ENCODE measurements around the gene KRTAP6-3.

KRTAP6-3 gene, protein sequence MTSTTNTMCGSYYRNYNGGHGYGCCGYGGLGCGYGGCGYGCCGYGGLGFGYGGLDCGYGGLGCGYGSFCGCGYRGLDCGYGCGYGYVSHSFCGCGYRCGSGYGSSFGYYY

DNA sequence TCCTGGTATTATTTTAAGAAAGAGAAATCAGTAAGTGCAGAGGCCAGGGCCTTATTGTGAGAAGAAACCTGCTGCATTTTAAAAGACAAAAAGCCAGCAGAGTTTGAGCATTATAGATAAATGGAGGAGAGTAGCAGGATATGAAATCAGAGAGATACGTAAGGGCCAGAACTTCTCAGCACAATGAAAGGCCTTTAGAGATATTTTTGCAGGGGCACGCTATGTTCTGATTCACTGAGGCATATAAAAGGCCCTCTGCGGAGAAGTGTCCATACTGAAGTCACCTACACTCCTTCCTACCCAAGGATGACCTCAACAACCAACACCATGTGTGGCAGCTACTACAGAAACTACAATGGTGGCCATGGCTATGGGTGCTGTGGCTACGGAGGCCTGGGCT, at the start of gene KRTAP6-3:
KRTAP6-3 (plus strand) TSS at position 301 of the 400 bp plus-strand sequence; CDS start at position 307, 6 bp downstream.
- no peak for DNase-seq

DNA sequence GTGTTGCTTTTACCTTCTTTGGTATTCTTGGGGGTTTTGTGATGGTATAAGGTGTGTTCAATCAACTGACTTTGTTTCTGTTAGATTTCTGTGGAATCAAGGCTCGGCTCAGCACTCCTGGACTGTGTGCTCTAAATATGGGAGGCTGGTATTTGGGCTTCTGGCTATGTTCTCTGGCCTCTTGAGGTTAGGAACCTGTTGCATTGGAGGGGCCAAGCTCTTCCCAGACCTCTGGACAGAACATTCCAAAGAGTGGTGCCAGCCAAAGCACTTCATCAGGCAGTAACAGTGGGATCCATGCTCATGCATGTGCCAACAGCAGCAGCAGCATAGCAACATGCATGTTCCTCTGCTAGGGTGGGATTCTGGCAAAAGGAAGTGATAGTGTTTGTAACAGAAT, 39.5 kb upstream of the KRTAP6-3 start:
- DNase-seq: no peak

DNA sequence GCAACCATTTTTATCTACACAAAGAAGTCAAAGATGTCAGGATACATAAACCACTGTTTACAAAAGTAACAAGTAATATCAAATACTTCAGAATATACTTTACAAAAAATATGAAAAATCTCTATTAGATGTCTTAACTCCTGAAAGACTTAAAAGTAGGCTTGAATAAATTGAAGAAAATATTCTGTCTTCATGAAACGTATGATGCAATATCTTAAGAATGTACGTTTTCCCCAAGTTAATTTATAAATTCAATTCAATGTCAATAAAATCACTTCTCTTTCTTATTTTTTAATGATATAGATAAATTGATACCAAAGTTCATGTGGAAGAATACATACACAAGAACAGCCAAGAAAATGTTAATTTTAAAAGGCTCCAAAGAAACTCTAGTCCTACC, 37.1 kb upstream of the KRTAP6-3 start:
- DNase-seq: no peak

DNA sequence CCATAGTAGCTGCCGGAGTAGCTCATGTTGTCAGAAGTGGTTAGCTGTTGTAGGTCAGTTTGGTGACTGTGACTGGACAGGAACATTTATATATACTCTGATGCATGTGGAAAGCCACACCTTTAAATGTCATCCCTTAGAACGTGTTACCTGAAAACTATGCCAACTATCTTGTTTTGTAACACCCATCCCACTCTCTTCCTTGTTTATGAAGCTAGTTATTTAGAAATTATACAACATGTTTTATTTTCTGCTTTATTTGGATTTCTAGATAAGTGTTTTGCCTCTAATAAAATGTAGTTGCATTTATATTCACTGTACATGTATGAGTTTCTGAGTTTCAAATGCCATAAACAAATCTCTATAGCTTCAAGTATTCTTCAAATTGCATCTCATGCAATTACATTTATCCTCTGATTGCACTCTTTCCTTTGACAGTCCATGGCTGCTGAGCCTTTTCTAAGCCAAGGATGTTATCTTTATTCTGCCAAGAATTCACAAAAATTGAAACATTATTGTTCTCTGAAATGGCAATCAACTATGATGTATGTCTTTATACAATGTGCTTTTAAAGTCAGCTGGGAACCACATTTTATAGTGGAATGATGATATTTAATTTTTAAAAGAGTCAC, 30.9 kb upstream of the KRTAP6-3 start, which contains the start of gene KRTAP19-7:
KRTAP19-7 (minus strand) TSS at position 51 of the 632 bp plus-strand sequence; CDS start at position 26, 25 bp downstream.
- no peak for DNase-seq

DNA sequence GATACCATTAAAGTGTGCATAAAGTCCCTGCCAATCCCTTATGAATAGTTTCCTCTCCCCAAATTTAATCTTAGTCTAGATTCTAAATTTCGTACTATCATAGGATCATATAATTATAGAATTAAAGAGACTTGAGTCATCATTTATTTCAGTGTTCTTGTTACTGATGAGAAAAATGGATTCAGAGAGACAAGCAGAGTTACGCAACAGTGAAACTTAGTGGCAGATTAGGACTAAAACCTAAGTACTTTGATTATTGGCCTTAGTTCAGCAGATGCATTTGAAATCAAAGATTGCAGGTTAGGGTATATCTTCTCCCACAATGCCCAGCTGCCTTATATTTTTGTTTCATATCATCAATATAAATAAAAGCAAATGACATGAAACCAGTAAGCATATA, 30.3 kb upstream of the KRTAP6-3 start:
- no peak for DNase-seq

DNA sequence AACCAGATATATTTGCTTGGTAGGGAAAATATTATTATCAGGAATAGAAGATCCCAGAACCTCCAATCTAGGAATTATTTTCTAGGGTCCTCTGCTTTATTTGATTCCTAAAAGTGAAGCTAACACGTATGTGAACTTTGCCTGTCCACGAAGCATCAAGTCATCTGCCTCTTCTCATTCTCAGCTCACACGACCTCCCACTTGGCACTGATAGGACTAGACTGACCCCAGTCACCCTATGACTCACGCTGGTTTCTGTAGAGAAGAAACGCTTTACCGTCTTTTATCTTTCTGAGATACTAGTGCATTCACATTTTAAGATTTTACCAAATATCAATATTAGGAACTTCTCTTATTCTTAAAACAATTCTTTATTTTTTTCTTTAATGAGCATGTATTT, 29.2 kb upstream of the KRTAP6-3 start:
- no peak for DNase-seq

DNA sequence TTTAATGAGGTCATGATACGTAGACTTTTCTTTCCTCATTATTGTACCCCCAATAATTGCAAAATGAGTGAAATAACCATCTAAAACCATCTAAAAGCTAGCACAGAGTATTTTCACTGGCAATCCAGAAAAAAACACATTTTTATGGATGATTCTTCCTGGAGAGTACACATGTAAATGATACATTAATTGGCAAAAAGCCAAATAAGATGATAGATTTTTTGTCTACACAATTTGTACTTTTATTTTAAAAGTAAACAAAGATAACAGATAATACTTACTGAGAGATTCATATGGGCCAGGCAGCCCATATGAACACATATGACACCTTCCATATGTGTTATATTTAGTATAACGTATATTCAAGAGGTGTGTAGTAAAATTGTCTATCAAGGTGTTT, 28.6 kb upstream of the KRTAP6-3 start:
- no peak for DNase-seq

DNA sequence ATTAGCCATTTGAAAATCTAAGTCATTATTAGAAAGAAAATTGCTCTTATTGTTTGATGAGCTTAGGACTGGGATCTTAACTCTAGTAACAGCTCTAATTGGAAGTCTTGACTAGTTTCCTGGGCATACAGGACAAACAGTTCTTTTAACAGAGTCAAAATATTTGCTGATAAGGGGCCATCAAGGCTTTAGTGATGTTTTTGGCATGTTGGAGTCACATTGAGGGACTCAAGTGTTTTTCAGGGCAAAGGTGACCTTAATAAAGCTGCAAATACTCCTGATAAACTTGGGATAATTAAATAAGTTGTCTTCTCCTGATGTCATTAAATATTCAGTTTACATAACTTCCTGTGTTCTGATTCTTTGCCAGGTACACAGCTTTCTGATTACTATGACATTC, 24.6 kb upstream of the KRTAP6-3 start:
- no peak for DNase-seq

DNA sequence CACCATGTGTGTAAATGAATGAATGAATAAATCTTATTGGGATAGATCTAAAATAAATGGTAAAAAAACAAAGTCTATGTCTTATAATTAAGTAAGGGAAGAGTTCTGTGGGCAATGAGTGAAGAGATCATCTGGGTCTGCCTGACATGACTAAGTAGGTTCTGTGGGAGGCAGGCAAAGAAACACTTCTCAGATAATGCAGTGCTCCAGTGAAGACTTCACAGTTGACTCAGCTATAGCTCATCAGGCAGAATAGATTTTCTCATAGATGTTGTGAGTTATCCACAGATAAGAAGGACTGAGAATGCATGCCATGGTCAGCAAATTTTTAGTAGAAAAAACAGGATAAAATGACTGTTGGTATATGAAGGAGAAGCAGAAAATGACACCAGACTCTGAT, 14.5 kb upstream of the KRTAP6-3 start:
- DNase-seq: no peak

DNA sequence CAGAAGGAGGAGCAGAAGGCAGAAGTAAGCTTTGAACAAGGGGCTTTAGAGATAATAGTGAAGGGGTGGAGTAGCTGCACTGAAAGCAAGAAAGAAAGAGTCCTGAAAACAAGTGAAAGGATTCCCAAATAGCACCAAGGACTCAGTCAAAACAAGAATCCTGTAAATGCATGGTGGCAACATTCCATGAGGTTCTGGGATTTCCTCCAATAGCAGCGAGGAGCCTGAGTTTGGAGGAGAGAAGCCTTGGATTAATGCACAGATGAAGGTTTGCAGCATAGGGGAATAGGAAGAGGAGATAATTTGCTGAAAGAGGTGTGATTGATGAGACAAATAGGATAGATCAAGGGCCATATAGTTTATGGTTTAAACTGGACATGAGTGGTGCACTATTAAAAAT, 12.9 kb upstream of the KRTAP6-3 start:
- DNase-seq: no peak

DNA sequence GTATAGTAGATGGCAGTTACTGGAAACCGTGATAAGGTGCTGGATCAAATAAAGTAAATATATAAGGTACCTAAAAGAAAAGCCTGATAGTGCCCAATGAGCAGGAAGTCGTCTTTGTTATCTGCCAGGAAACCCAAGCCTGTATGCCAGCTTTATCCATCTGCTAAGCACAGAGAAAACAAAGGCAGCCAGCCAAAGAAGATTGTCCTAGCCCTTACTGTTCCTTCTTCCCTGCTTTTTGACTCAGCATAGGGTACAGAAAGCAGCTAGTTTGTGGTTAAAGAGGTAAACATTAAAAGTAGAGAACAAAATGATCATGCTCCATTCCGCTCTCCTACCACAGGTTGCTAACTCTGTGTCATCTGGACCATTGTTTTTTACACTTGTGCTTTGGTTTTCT, 12.1 kb upstream of the KRTAP6-3 start:
- DNase-seq: no peak

DNA sequence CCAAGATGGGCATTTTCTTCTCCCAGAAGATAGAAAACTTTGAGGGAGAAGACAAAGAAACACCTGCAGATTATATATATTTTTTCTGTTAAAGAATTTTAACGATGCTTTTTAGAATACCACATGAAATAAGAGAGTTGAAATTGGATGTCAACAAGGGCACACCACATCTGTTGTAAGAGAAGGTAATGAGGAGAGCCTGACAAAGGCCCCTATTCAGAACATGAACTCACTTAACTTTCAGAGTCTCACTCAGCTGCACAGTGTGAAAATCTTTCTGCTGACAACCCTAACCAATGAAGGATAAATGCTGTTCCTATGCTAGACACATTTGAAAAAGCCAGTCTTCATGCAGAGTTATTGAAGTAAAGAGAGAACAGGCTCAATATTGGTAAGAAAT, 9.4 kb upstream of the KRTAP6-3 start:
- no peak for DNase-seq

DNA sequence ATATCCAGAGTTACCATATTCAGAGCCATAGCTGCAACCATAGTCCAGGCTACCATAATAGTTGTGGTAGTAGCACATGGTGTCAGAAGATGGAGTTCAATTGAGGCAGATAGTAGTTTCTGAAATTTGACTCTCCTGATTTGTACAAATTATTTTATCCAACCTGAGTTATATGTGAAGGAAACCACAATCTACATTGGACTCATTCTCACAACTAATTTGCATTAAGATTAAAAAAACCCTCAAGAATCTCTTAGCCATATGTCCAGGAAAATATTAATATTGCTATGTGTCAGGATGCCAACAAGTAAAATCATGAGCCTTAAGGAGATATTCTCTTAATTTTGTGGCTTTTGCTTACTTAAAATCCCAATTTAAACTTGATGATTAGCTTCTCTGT, 1.9 kb upstream of the KRTAP6-3 start, which contains the start of gene KRTAP22-2:
KRTAP22-2 (minus strand) TSS at position 101 of the 400 bp plus-strand sequence.
- DNase-seq: no peak

DNA sequence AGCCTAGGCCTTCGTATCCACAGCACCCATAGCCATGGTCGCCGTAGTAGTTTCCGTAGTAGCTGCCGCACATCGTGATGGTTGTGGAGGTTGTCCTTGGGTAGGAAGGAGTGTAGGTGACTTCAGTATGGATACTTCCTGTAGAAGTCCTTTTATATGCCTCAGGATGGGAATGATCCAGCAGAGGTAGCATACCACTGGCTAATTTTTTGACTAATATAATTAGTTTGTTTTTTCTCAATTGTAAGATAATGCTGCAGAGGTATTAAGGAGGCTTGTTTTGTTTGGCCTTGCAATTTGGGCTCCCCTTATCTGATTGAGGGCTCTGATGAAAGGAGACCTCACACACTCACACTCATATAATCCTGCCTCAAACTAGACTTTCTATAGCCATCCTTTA, 6.6 kb downstream of the KRTAP6-3 start, which contains the start of gene KRTAP6-2:
KRTAP6-2 (minus strand) TSS at position 101 of the 400 bp plus-strand sequence; CDS start at position 73, 28 bp downstream.
- no peak for DNase-seq

DNA sequence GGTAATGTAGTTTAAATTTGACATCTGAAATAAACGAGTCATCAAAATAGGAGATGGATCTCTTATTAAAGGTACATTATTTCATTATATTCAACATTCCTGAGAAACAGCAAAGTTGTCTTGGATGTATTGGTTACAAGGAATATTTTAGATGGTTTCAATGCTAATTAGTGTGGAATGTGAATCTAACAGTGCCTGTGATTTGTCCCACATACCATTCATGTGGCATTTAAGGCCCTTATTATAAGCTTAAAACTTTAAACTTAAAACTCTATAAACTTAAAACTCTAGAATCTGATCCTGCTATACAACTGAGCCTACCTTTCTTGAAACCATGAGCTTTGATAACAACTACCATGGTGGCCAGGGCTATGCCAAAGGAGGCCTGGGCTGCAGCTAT, 8.5 kb downstream of the KRTAP6-3 start, which contains the start of gene KRTAP22-1:
KRTAP22-1 (plus strand) TSS at position 301 of the 400 bp plus-strand sequence.
- no peak for DNase-seq

DNA sequence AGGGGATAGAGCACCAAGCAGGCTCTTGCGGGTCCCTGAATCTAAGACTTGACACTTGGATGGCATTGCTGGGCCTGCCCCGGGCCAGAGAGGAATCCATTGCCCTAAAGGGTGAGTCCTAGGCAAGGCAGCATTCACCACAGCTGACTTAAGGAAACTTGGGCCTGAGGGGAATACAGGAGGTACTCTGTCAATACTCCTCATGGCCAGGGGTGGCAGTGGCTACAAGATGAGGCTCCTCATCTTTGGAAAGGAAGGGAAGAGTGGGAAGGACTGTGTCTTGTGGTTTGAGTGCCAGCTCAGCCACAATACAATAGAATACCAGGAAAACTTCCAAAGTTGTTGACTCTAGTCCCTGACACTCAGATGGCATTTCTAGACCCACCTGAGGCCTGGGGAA, 13.7 kb downstream of the KRTAP6-3 start:
- no peak for DNase-seq

DNA sequence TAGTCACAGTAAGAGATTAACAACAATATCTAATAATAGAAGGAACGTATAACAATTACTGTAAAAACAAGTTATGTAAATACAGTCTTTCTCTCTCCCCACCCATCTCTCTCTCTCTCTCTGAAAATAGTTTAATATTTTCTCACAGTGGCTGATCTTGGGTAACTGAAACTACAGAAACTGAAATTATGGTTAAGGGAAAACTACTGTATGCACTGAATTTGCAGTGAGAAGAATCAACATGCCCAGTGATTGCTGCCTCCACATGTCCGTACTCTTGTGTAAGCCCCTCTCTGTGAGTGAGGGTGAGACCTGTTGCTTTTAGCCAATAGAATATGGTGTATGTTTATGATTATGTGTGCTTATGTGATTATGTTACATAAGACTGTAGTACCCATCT, 19.9 kb downstream of the KRTAP6-3 start:
- no peak for DNase-seq

DNA sequence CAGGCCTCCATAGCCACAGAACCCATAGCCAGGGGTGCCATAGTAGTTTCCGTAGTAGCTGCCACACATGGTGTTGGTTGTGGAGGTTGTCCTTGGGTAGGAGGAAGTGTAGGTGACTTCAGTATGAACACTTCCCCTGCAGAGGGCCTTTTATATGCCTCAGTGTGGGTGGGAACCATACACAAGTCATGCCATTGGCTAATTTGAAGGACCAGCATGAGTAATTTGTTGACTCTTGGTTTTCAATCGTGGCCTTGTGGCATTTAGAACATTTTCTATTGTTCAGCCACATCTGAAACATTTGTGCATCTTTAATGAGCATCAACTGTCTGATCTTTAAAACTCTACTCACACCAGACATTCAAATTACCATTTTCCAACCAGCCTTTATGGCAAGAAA, 21.6 kb downstream of the KRTAP6-3 start, which contains the start of gene KRTAP6-1:
KRTAP6-1 (minus strand) TSS at position 95 of the 400 bp plus-strand sequence; CDS start at position 69, 26 bp downstream.
- DNase-seq: no peak

DNA sequence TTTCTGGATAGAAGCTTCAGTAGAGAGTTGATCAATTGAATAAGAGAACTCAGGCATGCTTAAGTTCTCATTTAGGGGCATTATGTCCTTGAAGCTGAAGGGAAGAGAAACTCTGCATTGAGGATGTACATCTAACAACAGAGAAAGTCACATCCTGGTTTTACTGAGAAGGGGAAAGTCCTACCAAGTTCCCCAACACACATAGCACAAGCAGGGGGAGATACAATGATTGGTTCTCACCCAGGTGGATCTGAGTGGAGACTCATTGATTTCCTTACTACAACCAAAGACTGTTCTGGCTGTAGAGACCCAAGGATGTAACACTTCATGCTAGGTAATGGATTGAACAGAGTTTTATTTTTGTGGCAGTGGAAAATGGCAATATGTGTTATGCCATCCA, 23.0 kb downstream of the KRTAP6-3 start:
- no peak for DNase-seq

DNA sequence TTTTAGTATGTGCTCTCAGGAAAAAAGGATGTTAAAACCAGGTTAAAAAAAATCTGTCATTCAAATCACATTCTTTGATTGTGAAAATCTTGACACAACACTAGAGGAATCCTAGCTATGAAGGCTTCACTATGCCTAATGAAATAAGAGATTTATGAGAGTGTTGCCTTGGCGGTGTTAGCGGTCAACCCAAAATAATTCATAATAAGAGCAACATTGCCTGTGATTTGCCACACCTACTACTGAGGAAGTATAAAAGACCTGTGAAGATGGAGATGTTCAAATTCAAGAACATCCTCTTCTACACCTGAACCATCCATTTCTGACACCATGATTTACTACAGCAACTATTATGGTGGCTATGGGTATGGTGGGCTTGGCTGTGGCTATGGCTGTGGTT, 23.9 kb downstream of the KRTAP6-3 start, which contains the start of gene KRTAP20-1:
KRTAP20-1 (plus strand) TSS at position 301 of the 400 bp plus-strand sequence; CDS start at position 331, 30 bp downstream.
- DNase-seq: no peak

DNA sequence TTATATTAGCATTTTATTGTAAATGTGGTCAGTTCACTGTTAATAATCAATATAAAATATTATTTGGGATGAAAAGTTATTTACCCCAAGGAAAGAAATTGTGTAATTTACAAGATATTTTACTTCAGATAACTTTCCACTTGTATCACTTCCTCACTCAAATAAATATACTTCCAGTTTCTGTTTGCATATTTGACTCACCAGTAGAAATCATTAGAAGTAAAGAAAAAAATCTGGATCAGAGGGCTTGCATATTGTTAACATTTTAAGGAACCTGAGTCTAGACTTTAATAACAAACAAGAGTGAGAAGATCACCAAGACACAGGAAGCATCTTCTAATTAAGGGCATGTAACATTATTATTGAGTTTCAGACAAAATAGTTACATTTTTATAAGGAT, 27.8 kb downstream of the KRTAP6-3 start:
- no peak for DNase-seq

DNA sequence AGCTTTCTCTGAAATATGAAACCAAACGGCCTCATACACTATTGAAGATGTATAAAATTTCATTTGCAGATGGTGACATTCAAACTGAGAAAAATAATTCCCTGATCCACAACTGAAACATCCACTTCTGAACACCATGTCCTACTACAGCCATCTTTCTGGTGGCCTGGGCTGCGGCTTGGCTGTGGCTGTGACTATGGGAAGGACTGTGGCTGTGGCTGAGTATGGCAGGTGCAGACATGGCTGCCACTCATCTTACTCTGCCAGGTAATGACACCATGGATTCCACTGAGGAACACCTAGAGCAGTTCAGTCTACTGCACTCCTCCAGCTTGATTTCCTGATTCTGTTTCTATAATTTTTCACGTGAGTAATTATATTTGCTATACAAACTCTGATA, 28.3 kb downstream of the KRTAP6-3 start, which contains the start of gene KRTAP20-4:
KRTAP20-4 (plus strand) TSS at position 106 of the 400 bp plus-strand sequence.
- no peak for DNase-seq

DNA sequence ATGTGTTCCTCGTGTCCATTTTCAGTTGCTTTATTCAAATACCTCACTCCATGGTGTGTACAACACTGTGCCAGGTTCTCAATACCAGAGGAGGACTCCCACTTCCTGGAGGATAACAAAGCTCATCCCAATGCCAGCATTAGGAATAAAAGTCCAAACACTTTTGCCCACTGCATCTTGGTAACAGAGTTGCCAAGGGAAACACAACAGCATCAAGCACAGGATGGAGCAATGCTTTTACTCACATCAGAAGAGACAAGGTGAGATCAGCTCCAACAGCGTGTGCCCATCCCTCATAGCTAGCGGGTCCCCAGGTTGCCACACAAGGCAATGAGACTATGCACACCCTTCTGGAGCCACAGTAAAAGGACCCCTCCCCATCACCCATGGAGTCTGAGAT, 31.1 kb downstream of the KRTAP6-3 start:
- DNase-seq: no peak

DNA sequence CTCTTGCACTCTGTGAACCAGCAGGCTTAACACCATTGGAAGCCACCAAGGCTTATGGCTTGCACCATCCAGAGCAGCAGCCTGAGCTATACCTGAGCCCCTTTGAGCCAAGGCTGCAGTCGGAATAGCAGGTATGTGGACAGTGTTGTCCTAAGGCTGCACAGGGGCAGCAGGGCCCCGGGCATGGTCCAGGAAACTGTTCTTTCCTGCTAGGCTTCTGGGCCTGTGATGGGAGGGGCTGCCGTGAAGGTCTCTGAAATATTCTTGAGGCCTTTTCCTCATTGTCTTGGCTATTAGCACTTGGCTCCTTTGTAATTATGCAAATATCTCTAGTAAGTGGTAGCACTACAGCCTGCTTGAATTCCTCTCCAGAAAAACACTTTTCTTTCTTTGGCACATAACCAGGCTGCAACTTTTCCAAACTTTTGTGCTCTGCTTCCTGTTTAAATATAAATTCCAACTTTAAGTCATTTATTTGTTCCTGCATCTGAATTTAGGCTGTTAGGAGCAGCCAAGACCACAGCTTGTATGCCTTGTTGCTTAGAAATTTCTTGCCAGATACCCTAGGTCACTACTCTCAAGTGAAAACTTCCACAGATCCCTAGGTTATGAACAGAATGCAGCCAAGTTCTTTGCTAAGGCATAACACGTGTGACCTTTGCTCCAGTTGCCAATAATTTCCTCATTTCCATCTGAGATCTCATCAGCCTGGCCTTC, 33.4 kb downstream of the KRTAP6-3 start:
- DNase-seq: no peak
